HG03196 (cell line): ENCODE measurements around the gene ZFPL1.

Experiments used
- ATAC-seq: cut with Tn5 transposase; IDR thresholded peaks from one replicate; pipeline ENCODE4 v1.9.1; 2021; ENCODE audit not compliant: unreplicated experiment

ZFPL1 gene

GRCh38 chr11:65126624-65127274 lies 42.7 kb downstream of the ZFPL1 start:
- no peak for ATAC-seq

- no peak for ATAC-seq
Measured at GRCh38 chr11:65127473-65128181, 43.6 kb downstream of the ZFPL1 start.

GRCh38 chr11:65128182-65129145 lies 44.4 kb downstream of the ZFPL1 start:
- no peak for ATAC-seq

GRCh38 chr11:65129649-65130441 lies 45.8 kb downstream of the ZFPL1 start:
- ATAC-seq, result no peak

GRCh38 chr11:65130631-65131416 lies 46.8 kb downstream of the ZFPL1 start:
- ATAC-seq, result no peak

GRCh38 chr11:65131417-65131776 lies 47.4 kb downstream of the ZFPL1 start:
- ATAC-seq, result no peak

- no peak for ATAC-seq
Measured at GRCh38 chr11:65131895-65132237, 47.8 kb downstream of the ZFPL1 start.

GRCh38 chr11:65132238-65132987 lies 48.4 kb downstream of the ZFPL1 start:
- no peak for ATAC-seq

GRCh38 chr11:65132988-65133700 lies 49.1 kb downstream of the ZFPL1 start:
- ATAC-seq, result no peak

- ATAC-seq, result no peak
Measured at GRCh38 chr11:65133724-65134123, 49.7 kb downstream of the ZFPL1 start.

GRCh38 chr11:65134240-65134951 lies 50.4 kb downstream of the ZFPL1 start, which contains the start of gene SYVN1:
Gene SYVN1, minus strand, starts transcription at chr11:65134519. Its CDS starts 918 bp downstream, at chr11:65133601.
- ATAC-seq, result peak; percentile 51

- ATAC-seq, result peak; percentile 61
Measured at GRCh38 chr11:65134952-65135632, 51.1 kb downstream of the ZFPL1 start.

- ATAC-seq, result no peak
Measured at GRCh38 chr11:65135633-65136145, 51.7 kb downstream of the ZFPL1 start.

- no peak for ATAC-seq
Measured at GRCh38 chr11:65136515-65137096, 52.6 kb downstream of the ZFPL1 start.
